GM19452 (cell line): ENCODE results near the gene PPFIA2.

Source experiments
- ATAC-seq: cut with Tn5 transposase; IDR thresholded peaks from one replicate; pipeline ENCODE4 v1.9.1; 2021; ENCODE audit not compliant: unreplicated experiment

Gene PPFIA2

GRCh38 chr12:81288651-81289050, 470.5 kb downstream of the PPFIA2 start:
- no peak for ATAC-seq

GRCh38 chr12:81284137-81284536, 475.0 kb downstream of the PPFIA2 start:
- no peak for ATAC-seq

GRCh38 chr12:81274637-81275529, 484.3 kb downstream of the PPFIA2 start:
- no peak for ATAC-seq

GRCh38 chr12:81270385-81270784, 488.8 kb downstream of the PPFIA2 start:
- ATAC-seq: no peak

GRCh38 chr12:81263072-81263471, 496.1 kb downstream of the PPFIA2 start:
- no peak for ATAC-seq

GRCh38 chr12:81261508-81262207, 497.5 kb downstream of the PPFIA2 start:
- ATAC-seq: no peak

- ATAC-seq: no peak
These were observed 499.8 kb downstream of the PPFIA2 start for GRCh38 chr12:81259360-81259759.

GRCh38 chr12:81257947-81258551, 501.1 kb downstream of the PPFIA2 start:
- no peak for ATAC-seq

- no peak for ATAC-seq
These were observed 503.2 kb downstream of the PPFIA2 start for GRCh38 chr12:81255947-81256346.

GRCh38 chr12:81255456-81255855, 503.7 kb downstream of the PPFIA2 start:
- ATAC-seq: no peak

GRCh38 chr12:81253360-81253759, 505.8 kb downstream of the PPFIA2 start:
- ATAC-seq: no peak

GRCh38 chr12:81252228-81252627, 506.9 kb downstream of the PPFIA2 start:
- ATAC-seq: no peak

- ATAC-seq: no peak
These were observed 509.2 kb downstream of the PPFIA2 start for GRCh38 chr12:81249976-81250375.

- no peak for ATAC-seq
These were observed 513.1 kb downstream of the PPFIA2 start for GRCh38 chr12:81245907-81246570.

- no peak for ATAC-seq
These were observed 513.7 kb downstream of the PPFIA2 start for GRCh38 chr12:81245458-81245857.

GRCh38 chr12:81231574-81232368, 527.4 kb downstream of the PPFIA2 start:
- ATAC-seq: no peak

- ATAC-seq: no peak
These were observed 529.4 kb downstream of the PPFIA2 start for GRCh38 chr12:81229759-81230158.

- no peak for ATAC-seq
These were observed 534.5 kb downstream of the PPFIA2 start for GRCh38 chr12:81224626-81225025.

- no peak for ATAC-seq
These were observed 536.1 kb downstream of the PPFIA2 start for GRCh38 chr12:81222846-81223592.

- no peak for ATAC-seq
These were observed 537.5 kb downstream of the PPFIA2 start for GRCh38 chr12:81221681-81222080.
